GM18858 (cell line): ENCODE measurements around the gene CELF4.

Experiments used
- ATAC-seq: cut with Tn5 transposase; IDR thresholded peaks from one replicate; pipeline ENCODE4 v1.9.1; 2021; ENCODE audit not compliant: unreplicated experiment

Gene CELF4

DNA sequence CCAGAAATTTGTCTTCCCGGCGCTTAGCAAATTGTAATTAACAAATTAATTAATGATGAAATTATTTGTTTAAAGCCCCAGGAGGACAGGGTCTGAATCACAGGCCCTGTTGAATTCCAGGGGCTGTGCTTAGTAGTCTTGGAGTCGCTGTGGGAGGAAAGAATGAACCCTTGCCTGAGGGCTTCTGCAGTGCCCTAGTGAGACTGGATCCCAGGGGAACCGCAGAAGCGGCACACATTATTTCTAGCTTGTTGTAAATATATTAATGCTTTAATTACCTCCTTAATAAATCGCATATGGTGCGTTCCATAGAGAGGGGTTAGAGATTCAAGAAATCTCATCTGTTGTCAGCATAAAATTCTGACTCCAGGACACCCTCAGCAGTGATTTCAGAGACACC is 235.4 kb downstream of the CELF4 start:
- no peak for ATAC-seq

DNA sequence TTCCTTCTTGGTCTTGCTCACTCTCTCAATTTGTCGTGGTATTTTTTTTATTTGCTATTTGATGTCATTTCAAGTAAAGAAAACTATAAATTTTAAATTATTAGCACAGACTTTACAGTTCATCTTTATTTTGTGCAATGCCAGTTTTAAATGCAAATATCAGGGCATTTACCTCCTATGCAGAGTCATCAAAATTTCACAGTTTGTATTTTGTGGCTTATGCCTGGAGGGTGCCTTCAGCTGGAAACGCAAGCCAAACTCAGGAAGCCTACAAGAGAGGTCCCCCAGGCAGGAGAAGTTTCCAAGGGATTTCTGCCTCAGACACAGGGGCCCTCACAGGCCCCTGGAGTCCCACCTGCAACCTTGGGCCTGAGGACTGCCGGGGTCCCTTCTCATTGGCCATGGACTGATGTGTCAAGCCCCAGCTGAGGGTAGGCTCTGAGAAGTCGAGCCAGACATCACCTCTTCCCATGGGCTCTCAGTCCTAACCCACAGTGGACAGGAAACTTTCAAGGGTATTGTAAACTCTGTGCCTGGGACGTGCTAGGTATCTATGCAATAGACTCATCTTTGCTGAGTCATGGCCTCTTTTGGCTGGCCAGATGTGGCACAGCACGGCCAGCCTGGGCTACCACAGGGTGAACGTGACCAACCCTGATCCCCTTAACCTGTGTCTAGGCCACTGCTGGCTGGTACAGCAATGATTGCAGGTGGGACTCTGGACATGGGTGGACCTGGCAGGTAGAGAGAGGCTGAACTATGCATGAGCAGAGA is 236.5 kb downstream of the CELF4 start:
- no peak for ATAC-seq

GRCh38 chr18:37327063-37327577 is 238.5 kb downstream of the CELF4 start:
- ATAC-seq: no peak

GRCh38 chr18:37322492-37323035 is 243.0 kb downstream of the CELF4 start:
- ATAC-seq: peak; percentile 78

- no peak for ATAC-seq
Measured at GRCh38 chr18:37321582-37322491, 243.8 kb downstream of the CELF4 start.

- no peak for ATAC-seq
Measured at GRCh38 chr18:37320317-37320716, 245.3 kb downstream of the CELF4 start.

- ATAC-seq: no peak
Measured at GRCh38 chr18:37318360-37319355, 246.9 kb downstream of the CELF4 start.

- ATAC-seq: no peak
Measured at GRCh38 chr18:37317486-37317885, 248.1 kb downstream of the CELF4 start.

GRCh38 chr18:37316468-37316867 is 249.1 kb downstream of the CELF4 start:
- ATAC-seq: no peak

DNA sequence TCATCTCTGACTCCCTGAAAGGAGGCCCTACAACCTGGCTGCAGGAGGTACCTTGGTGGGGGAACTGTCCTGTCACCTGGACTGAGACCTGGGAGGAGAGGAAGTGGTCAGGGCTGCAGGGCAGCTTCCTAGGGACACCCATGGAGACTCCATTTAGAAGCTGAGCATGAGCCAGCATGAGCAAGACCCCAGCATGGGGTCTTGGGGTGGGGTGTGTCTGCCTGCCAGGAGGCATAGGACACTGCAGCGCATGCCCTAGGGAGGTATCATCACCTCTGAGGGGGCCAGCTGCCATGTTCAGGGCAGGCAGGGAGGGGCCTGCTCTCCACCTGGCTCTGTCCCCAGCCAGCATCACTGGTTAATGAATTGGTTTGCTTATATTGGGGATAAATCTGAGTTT is 249.7 kb downstream of the CELF4 start:
- no peak for ATAC-seq

DNA sequence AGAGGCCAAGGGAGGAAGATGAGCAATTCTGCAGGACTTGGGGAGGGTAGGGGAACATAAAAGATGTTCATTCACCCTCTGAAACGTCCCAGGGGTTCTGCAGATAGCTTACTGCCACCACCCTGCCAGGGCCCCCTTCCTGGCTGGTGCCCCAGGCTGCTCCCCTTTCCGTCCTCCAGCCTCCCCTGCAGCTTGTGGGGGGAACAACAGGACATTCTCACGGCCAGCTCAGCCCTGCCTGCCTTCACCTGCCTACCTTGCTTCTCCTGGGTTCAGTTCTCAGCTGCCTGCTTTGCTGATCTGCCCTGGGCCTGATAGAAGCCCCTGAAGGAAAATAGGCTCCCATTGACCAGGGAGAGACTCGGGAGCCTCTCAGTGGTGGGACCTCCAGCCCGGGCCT is 251.1 kb downstream of the CELF4 start:
- no peak for ATAC-seq

GRCh38 chr18:37313624-37314023 is 252.0 kb downstream of the CELF4 start:
- ATAC-seq: no peak

- no peak for ATAC-seq
Measured at GRCh38 chr18:37309861-37310260, 255.7 kb downstream of the CELF4 start.

DNA sequence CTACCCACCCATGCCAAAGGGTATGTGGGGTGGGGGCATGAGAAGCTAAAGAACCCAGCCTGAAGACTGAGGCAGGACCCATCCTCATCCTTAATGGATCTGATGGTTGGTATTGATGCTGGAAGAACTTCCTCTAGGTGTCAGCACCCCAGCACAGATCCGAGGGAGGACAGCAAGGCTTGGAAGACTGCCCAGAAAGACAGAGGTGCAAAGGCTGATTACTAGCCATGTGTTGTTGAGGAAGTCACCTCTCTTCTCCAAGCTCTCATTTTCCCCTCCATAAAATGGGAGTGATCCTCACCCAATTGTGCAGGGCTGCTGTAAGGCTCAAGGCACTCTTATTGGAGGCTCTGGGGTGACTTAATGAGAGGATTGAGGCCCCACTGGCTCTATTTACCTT is 256.5 kb downstream of the CELF4 start:
- ATAC-seq: no peak

GRCh38 chr18:37307181-37307580 is 258.4 kb downstream of the CELF4 start:
- ATAC-seq: no peak

GRCh38 chr18:37306432-37306831 is 259.2 kb downstream of the CELF4 start:
- no peak for ATAC-seq

DNA sequence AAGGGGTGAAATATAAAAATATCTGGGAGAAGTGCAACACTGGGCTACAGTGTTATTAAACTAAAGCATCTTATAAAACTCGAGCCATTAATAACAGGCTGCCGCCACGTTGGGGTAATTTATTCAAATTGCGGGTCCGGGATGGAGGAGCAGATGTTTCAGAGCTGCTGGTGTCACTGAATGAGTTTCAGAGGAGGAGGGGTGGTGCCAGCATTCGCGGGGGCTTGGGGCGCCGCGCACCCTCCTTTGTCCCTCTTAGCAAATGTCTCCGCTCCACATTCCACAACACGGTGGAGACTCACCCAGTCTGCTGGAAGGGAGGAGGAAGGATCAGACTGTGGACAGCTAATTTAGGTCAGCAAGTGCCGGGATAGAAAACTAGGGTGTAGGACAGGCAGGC is 260.5 kb downstream of the CELF4 start:
- no peak for ATAC-seq

DNA sequence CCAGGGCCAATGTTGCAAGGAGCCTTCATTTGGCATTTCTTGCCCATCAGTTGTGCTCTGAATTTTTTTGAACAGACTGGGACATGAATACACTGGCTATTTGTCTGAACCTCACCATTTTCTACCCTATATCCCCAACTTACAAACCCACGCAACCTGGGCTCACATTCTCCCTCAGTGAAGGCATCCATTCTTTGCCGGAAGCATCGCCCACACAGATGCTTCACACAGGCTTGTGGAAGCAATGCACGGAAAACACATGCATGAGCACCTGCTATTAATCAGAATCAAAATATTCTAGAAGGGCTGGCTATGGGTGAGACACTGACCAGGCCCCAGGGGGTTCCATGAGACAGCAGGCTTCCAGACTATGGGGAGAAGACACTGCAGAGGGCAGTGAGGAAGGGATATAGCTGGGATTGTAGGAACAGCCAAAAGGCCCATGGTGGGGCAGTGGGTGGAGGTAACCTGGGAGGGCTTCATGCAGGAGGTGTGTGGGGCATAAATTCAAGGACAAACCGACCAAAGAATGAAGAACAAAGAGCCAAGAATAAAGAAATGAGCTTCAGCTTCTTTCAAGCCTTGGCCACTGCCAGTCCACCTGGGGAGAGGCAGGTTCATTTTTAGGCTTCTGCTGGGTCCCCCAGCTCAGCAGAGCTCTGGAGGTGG is 261.5 kb downstream of the CELF4 start:
- ATAC-seq: no peak

- ATAC-seq: no peak
Measured at GRCh38 chr18:37303009-37303408, 262.6 kb downstream of the CELF4 start.

DNA sequence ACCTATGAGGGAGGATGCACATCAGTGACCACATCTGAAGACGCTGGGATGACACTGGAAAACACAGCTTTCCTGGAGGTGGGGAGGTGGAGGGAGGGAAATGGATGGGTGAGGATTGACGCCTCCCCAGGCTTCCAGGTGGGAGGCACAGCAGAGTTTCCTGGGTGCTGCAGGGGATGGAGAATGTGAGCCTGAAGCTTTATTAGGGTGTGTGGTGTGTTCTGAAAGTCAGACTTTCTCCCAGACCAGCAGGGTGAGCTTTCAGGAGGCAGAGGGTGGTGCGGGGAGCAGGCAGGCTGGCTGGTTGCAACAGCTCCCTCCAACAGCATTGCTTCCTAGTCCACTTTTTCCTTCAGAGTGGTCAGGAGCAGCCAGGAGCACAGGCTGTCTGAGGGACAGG is 263.1 kb downstream of the CELF4 start:
- no peak for ATAC-seq
